IMR-90 (cell line): ENCODE results near the gene POU2F1. TPM values are rescaled to one million over a fixed set of nuclear protein-coding genes. Genes with fewer than 3 reads are reported as not detected.

Source experiments
- ATAC-seq: fragments of 200-7000 bp; cut with Tn5 transposase; 2 replicates; pipeline ENCODE4 v1.9.1; 2020; ENCODE audit warnings: low read depth, mild to moderate bottlenecking, moderate library complexity
- BruUV-seq: library from RNA; stranded (reverse); fragments of 400-500 nt; replicated peaks from 2 replicates; lab custom pipeline; 2021; lab: Mats Ljungman, UMichigan
- CTCF ChIA-PET: fragments of 300-600 bp; formaldehyde crosslinking; extraction: SDS; loops from one replicate; lab custom pipeline; 2021; ENCODE audit warnings: antibody characterized with exemption; lab: Yijun Ruan, JAX
- POLR2A ChIA-PET: fragments of 300-600 bp; sonication (Branson Sonifier 250); formaldehyde crosslinking; loops from one replicate; lab custom pipeline; 2022; ENCODE audit warnings: antibody characterized with exemption; ENCODE audit not compliant: unreplicated experiment; lab: Charles Lee
- DNase-seq: peaks from one replicate; pipeline ENCODE4 v3.0.0; 2013
- H2AFZ ChIP-seq: replicated peaks from 2 replicates; pipeline ENCODE3; 2013; ENCODE audit warnings: low read length, mild to moderate bottlenecking; ENCODE audit not compliant: poor library complexity
- H2AK5ac ChIP-seq: 2 replicates; pipeline ENCODE4 v1.6.1; 2013; ENCODE audit warnings: low read depth, low read length, inconsistent platforms
- H2AK9ac ChIP-seq: replicated peaks from 2 replicates; pipeline ENCODE3; 2013; ENCODE audit warnings: mild to moderate bottlenecking, low read depth, low read length, moderate library complexity; ENCODE audit not compliant: poor library complexity
- H2BK120ac ChIP-seq: 2 replicates; pipeline ENCODE4 v1.6.1; 2013; ENCODE audit warnings: low read depth, low read length, inconsistent platforms
- H2BK15ac ChIP-seq: 3 replicates; pipeline ENCODE4 v1.6.1; 2013; ENCODE audit warnings: low read depth, low read length, inconsistent platforms
- H2BK20ac ChIP-seq: 2 replicates; pipeline ENCODE4 v1.6.1; 2013; ENCODE audit warnings: low read depth, mild to moderate bottlenecking, inconsistent platforms, low read length, moderate library complexity
- H2BK5ac ChIP-seq: 2 replicates; pipeline ENCODE4 v1.6.1; 2013; ENCODE audit warnings: mild to moderate bottlenecking, low read depth, low read length, inconsistent platforms; ENCODE audit not compliant: poor library complexity, severe bottlenecking
- H3K14ac ChIP-seq: replicated peaks from 2 replicates; pipeline ENCODE4 v1.6.1; 2013; ENCODE audit warnings: low read depth, low read length, inconsistent platforms
- H3K18ac ChIP-seq: 2 replicates; pipeline ENCODE4 v1.6.1; 2013; ENCODE audit warnings: low read depth, low read length, control low read depth
- H3K23ac ChIP-seq: 2 replicates; pipeline ENCODE4 v1.6.1; 2013; ENCODE audit warnings: low read depth, low read length, inconsistent platforms
- H3K27ac ChIP-seq: 2 replicates; pipeline ENCODE4 v1.5.1; 2013; ENCODE audit warnings: mild to moderate bottlenecking, control low read depth, low read length; ENCODE audit not compliant: insufficient read depth
- H3K27me3 ChIP-seq: 2 replicates; pipeline ENCODE4 v1.6.1; 2013; ENCODE audit warnings: low read length; ENCODE audit not compliant: control insufficient read depth, insufficient read depth
- H3K36me3 ChIP-seq: 2 replicates; pipeline ENCODE4 v1.6.1; 2013; ENCODE audit warnings: low read length, mixed read lengths; ENCODE audit not compliant: control insufficient read depth, insufficient read depth
- H3K4ac ChIP-seq: 2 replicates; pipeline ENCODE4 v1.6.1; 2013; ENCODE audit warnings: low read depth, low read length, inconsistent platforms
- H3K4me1 ChIP-seq: 2 replicates; pipeline ENCODE4 v1.6.1; 2013; ENCODE audit warnings: low read length, mixed read lengths; ENCODE audit not compliant: control insufficient read depth, insufficient read depth
- H3K4me2 ChIP-seq: 2 replicates; pipeline ENCODE4 v1.6.1; 2013; ENCODE audit warnings: low read depth, mild to moderate bottlenecking, control low read depth, low read length, moderate library complexity
- H3K4me3 ChIP-seq: 2 replicates; pipeline ENCODE4 v1.5.1; 2013; ENCODE audit warnings: low read depth, mild to moderate bottlenecking, control low read depth, low read length, moderate library complexity; ENCODE audit not compliant: insufficient read depth
- H3K56ac ChIP-seq: 2 replicates; pipeline ENCODE4 v1.6.1; 2013; ENCODE audit warnings: low read length, inconsistent platforms; ENCODE audit not compliant: insufficient read depth; ENCODE audit errors: extremely low read depth
- H3K79me1 ChIP-seq, 2 experiments: 2 replicates each; pipeline ENCODE4 v1.6.1; 2013; ENCODE audit warnings: low read length in 2 of 2, inconsistent platforms in 1 of 2, low read depth in 1 of 2
- H3K9ac ChIP-seq: 2 replicates; pipeline ENCODE4 v1.6.1; 2013; ENCODE audit warnings: low read depth, low read length, control low read depth
- H3K9me1 ChIP-seq: 2 replicates; pipeline ENCODE4 v1.6.1; 2013; ENCODE audit warnings: low read length, inconsistent platforms; ENCODE audit not compliant: insufficient read depth
- H3K9me3 ChIP-seq: 2 replicates; pipeline ENCODE4 v1.6.1; 2013; ENCODE audit warnings: low read length; ENCODE audit not compliant: control insufficient read depth, insufficient read depth
- H4K20me1 ChIP-seq: 2 replicates; pipeline ENCODE4 v1.6.1; 2013; ENCODE audit warnings: low read length, inconsistent platforms; ENCODE audit not compliant: insufficient read depth
- H4K5ac ChIP-seq: 2 replicates; pipeline ENCODE4 v1.6.1; 2013; ENCODE audit warnings: mild to moderate bottlenecking, low read depth, low read length, control low read depth
- H4K8ac ChIP-seq, 2 experiments: 2 replicates each; pipeline ENCODE4 v1.6.1; 2013; ENCODE audit warnings: low read depth in 2 of 2, low read length in 2 of 2, control low read depth in 1 of 2, inconsistent platforms in 1 of 2
- H4K91ac ChIP-seq: 2 replicates; pipeline ENCODE4 v1.6.1; 2013; ENCODE audit warnings: low read depth, low read length, inconsistent platforms; ENCODE audit not compliant: insufficient read depth
- BHLHE40 ChIP-seq: fragments of 150-350 bp; IDR thresholded peaks from 2 replicates; pipeline ENCODE4 v1.6.1; 2016; ENCODE audit warnings: mild to moderate bottlenecking, low read depth, low read length
- CEBPB ChIP-seq: IDR thresholded peaks from 2 replicates; pipeline ENCODE4 v1.6.1; 2012; ENCODE audit warnings: low read depth, low read length, improper control_type of control experiment
- CHD1 ChIP-seq: IDR thresholded peaks from 2 replicates; pipeline ENCODE4 v1.6.1; 2012; ENCODE audit warnings: low read depth, low read length, improper control_type of control experiment
- FOS ChIP-seq: fragments of 150-350 bp; IDR thresholded peaks from 2 replicates; pipeline ENCODE4 v1.6.1; 2016; ENCODE audit warnings: low read depth, low read length
- MAFK ChIP-seq: IDR thresholded peaks from 2 replicates; pipeline ENCODE4 v1.6.1; 2012; ENCODE audit warnings: low read depth, low read length, improper control_type of control experiment
- MAZ ChIP-seq: IDR thresholded peaks from 2 replicates; pipeline ENCODE4 v1.6.1; 2012; ENCODE audit warnings: low read depth, mild to moderate bottlenecking, low read length, improper control_type of control experiment, moderate library complexity, borderline replicate concordance
- MXI1 ChIP-seq: IDR thresholded peaks from 2 replicates; pipeline ENCODE4 v1.6.1; 2012; ENCODE audit warnings: low read depth, mild to moderate bottlenecking, low read length, moderate library complexity, borderline replicate concordance
- NFE2L2 ChIP-seq: fragments of 150-350 bp; IDR thresholded peaks from 2 replicates; pipeline ENCODE4 v1.6.1; 2016; ENCODE audit warnings: low read depth, mild to moderate bottlenecking, low read length
- POLR2A ChIP-seq: IDR thresholded peaks from 2 replicates; pipeline ENCODE4 v1.6.1; 2012; ENCODE audit warnings: mild to moderate bottlenecking, low read depth, low read length
- RAD21 ChIP-seq: IDR thresholded peaks from 2 replicates; pipeline ENCODE4 v1.6.1; 2012; ENCODE audit warnings: low read length, improper control_type of control experiment
- RCOR1 ChIP-seq: IDR thresholded peaks from 2 replicates; pipeline ENCODE4 v1.6.1; 2012; ENCODE audit warnings: mild to moderate bottlenecking, low read length, improper control_type of control experiment; ENCODE audit not compliant: insufficient replicate concordance
- RFX5 ChIP-seq: IDR thresholded peaks from 2 replicates; pipeline ENCODE4 v1.8.0; 2012; ENCODE audit warnings: low read depth, mild to moderate bottlenecking, low read length, moderate library complexity
- SMC3 ChIP-seq: fragments of 150-350 bp; IDR thresholded peaks from 2 replicates; pipeline ENCODE4 v1.6.1; 2016; ENCODE audit warnings: low read depth, mild to moderate bottlenecking, antibody characterized with exemption, low read length, moderate library complexity
- WGBS, 2 experiments: methylation state at CpG; one replicate each; pipeline versions ENCODE4 v1.1.5 to v1.1.7; 2013; ENCODE audit warnings: missing lambda C conversion rate in 2 of 2; ENCODE audit not compliant: insufficient read length in 1 of 2; ENCODE audit errors: extremely low coverage in 2 of 2; 5-methylcytosine and 5-hydroxymethylcytosine counted together
- dilution Hi-C: fragments of 300-500 bp; cut with HindIII; formaldehyde crosslinking; loops from one replicate; pipeline ENCODE4 v1.14.3; 2018; ENCODE audit warnings: low sequenced_read_pairs; ENCODE audit not compliant: unreplicated experiment
- in situ Hi-C: fragments of 300-500 bp; cut with MboI; formaldehyde crosslinking; loops from 3 replicates; pipeline ENCODE4 v1.14.3; 2019; ENCODE audit warnings: low sequenced_read_pairs, inconsistent platforms, mixed read lengths
- intact Hi-C: fragments of 100-400 bp; cut with micrococcal nuclease; formaldehyde crosslinking; loops from 2 replicates; pipeline ENCODE4 v1.10.0; 2022
- polyA plus RNA-seq, 3 experiments: library from polyadenylated mRNA; depleted of rRNA; stranded (reverse); fragments of >200 nt; gene quantifications; 2 replicates each; pipeline ENCODE4 v1.2.3, GENCODE V29; 2012; ENCODE audit warnings: low replicate concordance in 1 of 3
- total RNA-seq: library from RNA; depleted of rRNA; stranded (reverse); fragments of >200 nt; gene quantifications from 2 replicates; pipeline ENCODE4 v1.2.3, GENCODE V29; 2012
- TF ChIP-seq, protein P1 (sequence below): conservative IDR thresholded peaks from 2 replicates; pipeline ENCODE4 v1.5.1; 2012; ENCODE audit warnings: mild to moderate bottlenecking, low read depth, low read length, improper control_type of control experiment
- TF ChIP-seq, protein P2 (sequence below): fragments of 150-350 bp; IDR thresholded peaks from 2 replicates; pipeline ENCODE4 v1.6.1; 2017; ENCODE audit warnings: mild to moderate bottlenecking, antibody characterized with exemption, low read length, low read depth

POU2F1 gene
- total and polyA plus RNA-seq, 2 of the 4 experiments (the other 2 are of a cell fraction) = 1.2 to 3.4 TPM

DNA sequence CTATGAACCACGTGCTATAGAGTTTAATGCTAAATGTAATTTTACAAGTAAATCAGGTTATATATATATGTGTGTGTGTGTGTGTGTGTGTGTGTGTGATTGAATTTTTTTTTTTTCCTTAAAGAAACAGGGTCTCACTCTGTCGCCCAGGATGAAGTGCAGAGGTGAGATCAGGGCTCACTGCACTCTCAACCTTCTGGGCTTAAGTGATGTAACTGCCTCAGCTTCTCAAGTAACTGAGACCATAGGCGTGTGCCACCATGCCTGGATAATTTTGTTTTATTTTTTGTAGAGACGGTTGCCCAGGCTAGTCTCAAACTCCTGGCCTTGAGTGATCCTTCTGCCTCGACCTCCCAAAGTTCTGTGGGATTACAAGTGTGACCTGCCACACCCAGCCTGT lies 26.3 kb downstream of the POU2F1 start:
- peaks cover 10 to 21% of the 10 kb centered on the region in 2 experiments for H3K79me1 ChIP-seq
- H3K9me1 ChIP-seq = 0 out of 2 replicates have a peak, but pooled peaks cover 2% of the 10 kb centered on the region
- no peak overlapping the region for H3K14ac ChIP-seq
- ChIA-PET POLR2A (no interaction called here), CTCF (interaction anchor here (0.6 to 1.0 kb wide), 3 partner anchors 11 to 44 kb away, joined by 3 read pairs; no protein-coding TSS in a partner anchor)
- no peak overlapping the region for H3K9ac ChIP-seq
- no peak overlapping the region for H2AK5ac ChIP-seq
- H4K91ac ChIP-seq = no peak overlapping the region
- no CpG with 5 or more reads among the region's 5 CpGs for WGBS, 2 experiments
- H3K4me1 ChIP-seq = no peaks in the 10 kb centered on the region
- no peak overlapping the region for H3K56ac ChIP-seq
- H4K8ac ChIP-seq = no peak overlapping the region
- no peak overlapping the region for H2BK15ac ChIP-seq
- ATAC-seq = no peak
- no peak overlapping the region for H3K4ac ChIP-seq
- H2BK5ac ChIP-seq = no peak overlapping the region
- no peak overlapping the region for H2AFZ ChIP-seq
- dilution Hi-C loops (no loop called here), in situ Hi-C loops (no loop called here), intact Hi-C loops (no loop called here)
- no peak overlapping the region for H2BK20ac ChIP-seq
- no peak overlapping the region for H3K18ac ChIP-seq
- no peaks in the 10 kb centered on the region; the same call in 1 of the 2 replicates for H4K20me1 ChIP-seq
- H3K9me3 ChIP-seq = peaks cover 2% of the 10 kb centered on the region; the same call in 1 of the 2 replicates
- no peaks in the 10 kb centered on the region for H3K36me3 ChIP-seq
- no peak overlapping the region for H3K4me2 ChIP-seq
- no peak overlapping the region for H2AK9ac ChIP-seq
- H4K5ac ChIP-seq = no peak overlapping the region
- TF ChIP-seq POLR2A (no peak), RFX5 (no peak), NFE2L2 (no peak), RAD21 (no peak), SMC3 (no peak), MXI1 (no peak), BHLHE40 (no peak), CHD1 (no peak), CEBPB (no peak), MAZ (no peak), MAFK (no peak), RCOR1 (no peak), FOS (no peak)
- TF ChIP-seq, protein P1, sequence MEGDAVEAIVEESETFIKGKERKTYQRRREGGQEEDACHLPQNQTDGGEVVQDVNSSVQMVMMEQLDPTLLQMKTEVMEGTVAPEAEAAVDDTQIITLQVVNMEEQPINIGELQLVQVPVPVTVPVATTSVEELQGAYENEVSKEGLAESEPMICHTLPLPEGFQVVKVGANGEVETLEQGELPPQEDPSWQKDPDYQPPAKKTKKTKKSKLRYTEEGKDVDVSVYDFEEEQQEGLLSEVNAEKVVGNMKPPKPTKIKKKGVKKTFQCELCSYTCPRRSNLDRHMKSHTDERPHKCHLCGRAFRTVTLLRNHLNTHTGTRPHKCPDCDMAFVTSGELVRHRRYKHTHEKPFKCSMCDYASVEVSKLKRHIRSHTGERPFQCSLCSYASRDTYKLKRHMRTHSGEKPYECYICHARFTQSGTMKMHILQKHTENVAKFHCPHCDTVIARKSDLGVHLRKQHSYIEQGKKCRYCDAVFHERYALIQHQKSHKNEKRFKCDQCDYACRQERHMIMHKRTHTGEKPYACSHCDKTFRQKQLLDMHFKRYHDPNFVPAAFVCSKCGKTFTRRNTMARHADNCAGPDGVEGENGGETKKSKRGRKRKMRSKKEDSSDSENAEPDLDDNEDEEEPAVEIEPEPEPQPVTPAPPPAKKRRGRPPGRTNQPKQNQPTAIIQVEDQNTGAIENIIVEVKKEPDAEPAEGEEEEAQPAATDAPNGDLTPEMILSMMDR = no peak
- TF ChIP-seq, protein P2, sequence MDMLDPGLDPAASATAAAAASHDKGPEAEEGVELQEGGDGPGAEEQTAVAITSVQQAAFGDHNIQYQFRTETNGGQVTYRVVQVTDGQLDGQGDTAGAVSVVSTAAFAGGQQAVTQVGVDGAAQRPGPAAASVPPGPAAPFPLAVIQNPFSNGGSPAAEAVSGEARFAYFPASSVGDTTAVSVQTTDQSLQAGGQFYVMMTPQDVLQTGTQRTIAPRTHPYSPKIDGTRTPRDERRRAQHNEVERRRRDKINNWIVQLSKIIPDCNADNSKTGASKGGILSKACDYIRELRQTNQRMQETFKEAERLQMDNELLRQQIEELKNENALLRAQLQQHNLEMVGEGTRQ = no peak
- no peak overlapping the region for H3K4me3 ChIP-seq
- no peaks in the 10 kb centered on the region for H3K27me3 ChIP-seq
- BruUV-seq = no TSS peak
- H2BK120ac ChIP-seq = no peak overlapping the region
- DNase-seq = no peak
- no peak overlapping the region for H3K23ac ChIP-seq
- no peak overlapping the region for H3K27ac ChIP-seq
